ENCODE data around the gene FNDC3B.

The FNDC3B gene

DNA sequence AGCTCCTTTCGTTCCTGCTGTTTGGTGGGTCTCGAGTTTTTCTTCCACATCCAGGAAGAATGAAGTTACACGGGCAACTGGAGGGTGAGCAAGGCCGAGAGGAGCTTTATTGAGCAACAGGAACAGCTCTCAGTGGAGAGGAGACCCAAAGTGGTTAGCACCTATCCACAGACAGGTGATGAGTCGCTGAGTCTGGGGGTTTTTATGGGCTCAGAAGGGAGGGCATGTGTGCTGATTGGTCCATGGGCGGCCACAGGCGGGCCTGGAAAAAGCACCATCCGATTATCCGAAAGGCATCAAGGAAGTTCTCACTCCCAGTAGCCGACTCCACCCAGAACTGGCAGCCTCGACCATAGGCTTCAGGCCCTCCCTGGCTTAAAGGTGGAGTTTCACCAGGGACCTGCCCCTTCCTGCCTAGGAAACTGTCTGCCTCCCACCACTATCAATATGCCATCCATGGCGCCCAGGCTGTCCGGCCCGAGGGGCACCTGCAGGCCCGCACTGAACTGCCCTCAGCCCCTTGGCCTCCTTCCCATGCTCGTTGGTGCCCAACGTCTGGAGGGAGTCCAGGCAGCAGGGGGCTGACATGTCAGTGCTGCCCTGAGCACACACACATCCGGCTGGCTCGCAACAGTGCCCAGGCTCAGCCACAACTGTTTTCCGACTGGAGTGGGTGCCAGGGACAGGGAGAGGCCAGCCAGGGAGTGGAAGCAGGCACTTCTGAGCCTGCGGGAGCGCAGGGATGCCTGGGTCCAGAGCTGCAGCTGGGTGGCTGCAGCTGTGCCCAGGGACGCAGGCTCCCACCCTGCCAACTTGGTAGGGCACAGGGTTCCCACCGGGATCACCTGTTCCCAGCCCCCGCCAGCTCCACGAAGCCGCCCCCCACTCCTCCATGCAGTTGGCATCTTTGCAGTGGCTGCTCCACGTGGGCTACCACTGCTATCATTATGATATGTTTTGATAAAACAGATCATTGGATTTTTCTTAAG lies 170.2 kb downstream of the FNDC3B start:
- DNase-seq = peak in 14 of 51 donors; percentile 4 to 54 (median 13)

DNA sequence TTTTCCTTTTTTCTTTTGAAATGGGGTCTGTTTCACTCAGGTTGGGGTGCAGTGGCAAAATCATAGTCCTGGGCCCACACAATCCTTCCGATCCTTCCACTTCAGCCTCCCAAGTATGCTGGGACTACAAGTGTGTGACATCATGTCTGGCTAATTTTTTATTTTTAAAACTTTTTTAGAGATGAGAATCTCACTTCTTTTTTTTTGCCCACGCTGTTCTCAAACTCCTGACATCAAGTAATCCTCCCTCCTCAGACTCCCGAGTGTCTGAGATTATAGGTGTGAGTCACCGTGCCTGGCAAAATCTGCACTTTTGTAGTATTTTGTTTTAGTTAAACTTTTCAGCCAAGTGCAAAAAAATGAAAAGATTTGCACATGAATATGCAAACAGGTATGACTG lies 171.0 kb downstream of the FNDC3B start:
- no peak for DNase-seq

DNA sequence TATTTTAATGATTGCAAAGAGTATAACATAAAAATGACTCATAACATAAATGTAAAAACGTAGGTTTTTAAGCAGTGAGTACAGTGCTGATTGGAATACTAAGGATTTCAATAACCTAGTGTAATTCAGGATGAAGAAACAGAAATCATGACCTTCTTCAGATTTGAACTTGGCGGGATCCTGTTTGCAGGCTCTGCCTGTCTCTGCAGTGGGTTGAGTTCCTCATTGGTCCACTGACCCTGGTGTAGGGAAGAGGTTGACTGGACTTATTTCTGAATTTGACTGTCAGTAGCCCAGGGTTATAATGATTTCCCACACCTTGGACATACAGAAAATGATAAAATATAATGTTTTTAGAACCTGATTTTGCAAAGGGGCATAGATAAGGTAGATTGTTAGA lies 171.7 kb downstream of the FNDC3B start:
- no peak for DNase-seq

DNA sequence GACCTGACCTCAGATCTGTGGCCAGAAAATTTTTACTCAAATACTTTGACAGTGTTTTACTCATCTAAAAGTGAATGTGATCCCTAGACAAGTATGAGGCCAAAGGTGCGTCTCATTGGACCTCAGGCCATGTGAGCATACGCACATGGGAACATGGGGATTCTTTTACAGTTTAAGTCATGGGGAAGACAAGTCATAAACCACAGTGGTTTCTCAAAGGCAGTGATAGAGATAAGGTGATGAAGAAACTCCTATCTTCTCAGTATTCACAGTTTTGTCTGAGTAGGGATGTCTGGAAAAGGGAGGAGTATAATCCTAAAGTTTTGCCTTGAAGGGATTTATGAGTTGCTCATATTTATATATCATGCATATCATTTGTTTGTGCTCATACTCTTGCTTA lies 173.8 kb downstream of the FNDC3B start:
- DNase-seq = no peak

DNA sequence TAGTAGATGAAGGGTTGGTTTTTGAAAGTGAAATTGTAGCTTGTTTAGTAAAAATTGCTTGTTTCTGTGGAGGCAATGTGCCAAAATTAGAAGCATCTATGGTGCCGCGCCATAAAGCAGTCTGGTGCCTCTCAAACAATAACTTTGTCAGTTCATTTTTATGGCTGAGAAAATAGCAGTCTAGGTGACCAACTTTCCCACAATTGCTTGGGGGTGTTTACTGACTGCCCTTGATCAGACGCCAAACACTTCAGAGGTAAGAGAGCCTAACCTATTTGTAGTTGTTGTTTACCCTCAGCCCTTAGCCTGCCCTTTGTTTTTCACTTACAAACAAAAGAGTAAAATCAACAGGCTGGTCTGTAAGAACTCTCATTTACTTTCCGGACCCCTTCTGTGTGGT lies 174.5 kb downstream of the FNDC3B start:
- no peak for DNase-seq

DNA sequence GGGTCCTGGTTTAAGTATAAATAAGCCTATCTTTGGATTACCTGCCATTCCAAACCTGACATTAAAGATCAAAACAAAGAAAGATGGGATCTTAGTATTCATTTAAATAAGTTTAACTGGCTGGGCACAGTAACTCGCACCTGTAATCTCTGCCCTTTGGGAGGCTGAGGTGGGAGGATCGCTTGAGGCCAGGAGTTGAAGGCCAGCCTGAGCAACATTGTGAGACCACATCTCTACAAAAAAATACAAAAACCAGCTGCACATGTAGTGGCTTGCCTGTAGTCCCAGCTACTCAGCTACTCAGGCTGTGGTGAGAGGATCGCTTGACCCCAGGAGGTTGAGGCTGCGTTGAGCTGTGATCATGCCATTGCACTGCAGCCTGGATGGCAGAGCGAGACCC lies 176.9 kb downstream of the FNDC3B start:
- DNase-seq = no peak

DNA sequence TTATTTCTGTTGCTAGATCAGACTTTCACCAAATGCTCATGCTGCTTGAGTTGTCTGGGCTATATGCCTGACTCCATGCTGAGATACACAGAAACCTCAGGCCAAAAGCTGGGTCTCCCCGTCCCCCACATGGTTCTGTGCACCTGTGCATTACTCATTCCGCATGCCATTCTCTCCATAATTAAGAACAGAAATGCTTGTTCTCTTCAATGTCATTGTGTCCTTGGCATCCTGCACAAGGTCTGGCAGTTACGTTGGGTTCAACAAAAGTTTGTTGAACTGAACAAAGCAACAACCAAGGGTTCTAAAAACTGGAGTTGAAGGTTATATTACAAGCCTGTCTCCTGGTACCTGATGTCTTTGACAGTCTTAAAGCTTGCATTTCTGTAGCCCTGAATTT lies 177.5 kb downstream of the FNDC3B start:
- DNase-seq = no peak

DNA sequence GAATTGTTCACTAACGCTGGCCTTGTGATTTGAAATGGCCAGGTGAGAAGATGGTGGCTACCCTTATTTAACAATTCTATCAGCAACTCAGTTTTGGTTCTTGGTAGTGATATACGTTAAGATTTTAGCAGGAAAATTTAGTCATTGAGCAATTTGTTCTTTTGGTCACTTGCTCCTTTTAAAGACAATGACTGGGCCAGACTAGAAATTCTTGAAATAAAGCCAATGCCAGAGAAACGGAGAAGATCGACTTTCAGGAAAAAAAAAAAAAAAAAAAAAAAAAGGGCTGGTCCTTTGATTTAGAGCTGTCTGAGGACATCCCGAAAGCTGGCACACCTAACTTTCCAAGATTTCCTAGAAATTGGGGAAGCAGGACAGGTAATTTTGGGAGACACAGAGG lies 178.5 kb downstream of the FNDC3B start:
- DNase-seq = no peak

DNA sequence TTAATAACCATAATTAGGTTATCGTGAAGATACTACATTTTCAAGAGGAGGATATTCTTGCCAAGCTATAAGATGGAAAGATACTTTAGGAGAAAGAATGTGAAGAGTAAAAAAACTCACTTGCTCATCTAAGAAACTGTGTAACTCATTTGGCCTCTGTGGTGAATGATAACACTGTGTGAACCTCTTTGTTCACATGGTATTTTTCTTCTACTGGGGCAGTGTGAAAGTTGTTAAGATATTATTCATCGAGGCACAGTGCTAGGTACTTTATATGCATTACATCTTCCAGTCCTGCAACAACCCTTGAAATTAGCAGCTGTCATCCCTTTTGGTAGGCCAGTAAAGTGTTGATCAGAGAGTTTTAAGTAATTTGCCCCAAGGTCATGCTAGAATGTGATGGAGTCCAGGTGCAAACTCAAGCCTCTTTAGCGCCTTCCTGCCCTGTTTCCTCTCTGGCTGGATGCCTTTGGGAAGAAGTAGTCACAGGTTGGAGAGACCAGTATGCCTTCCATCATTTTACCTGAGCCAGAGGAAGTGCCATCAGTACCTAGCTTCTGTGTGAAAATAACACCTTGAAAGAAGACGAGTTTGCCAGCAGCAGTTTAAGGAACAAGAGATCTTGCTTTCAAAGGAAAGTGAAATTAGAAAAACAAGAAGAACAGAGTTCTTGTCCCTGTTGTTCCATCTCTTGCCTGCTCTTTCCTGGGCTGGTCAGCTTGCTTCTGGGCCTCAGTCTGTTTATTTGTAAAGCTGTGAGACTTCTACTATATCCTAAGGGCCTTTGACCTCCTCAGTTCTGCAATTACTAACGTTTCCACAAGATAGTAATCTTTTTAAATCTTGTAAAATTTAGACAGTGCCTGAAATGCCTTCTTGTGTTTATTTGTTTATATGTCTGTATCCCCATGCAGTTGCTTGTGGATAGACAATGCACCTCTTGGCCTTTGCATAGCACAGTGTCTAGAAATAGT lies 179.3 kb downstream of the FNDC3B start:
- no peak for DNase-seq

DNA sequence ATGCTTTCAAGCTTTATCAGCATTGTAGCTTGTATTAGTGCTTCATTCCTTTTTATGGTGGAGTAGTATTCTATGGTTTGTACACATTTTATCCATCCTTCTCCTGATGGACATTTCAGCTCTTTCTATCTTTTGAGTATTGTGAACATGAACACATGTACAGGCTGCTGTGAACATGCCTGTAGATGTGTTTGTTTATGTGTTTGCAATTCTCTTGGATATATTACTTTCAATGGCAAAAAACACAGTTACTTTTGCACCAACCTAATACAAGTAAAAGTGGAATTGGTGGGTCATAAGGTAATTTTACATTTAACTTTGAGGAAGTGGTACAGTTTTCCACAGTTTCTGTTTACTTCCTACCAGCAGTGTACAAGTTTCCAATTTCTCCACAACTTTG lies 180.4 kb downstream of the FNDC3B start:
- no peak for DNase-seq

DNA sequence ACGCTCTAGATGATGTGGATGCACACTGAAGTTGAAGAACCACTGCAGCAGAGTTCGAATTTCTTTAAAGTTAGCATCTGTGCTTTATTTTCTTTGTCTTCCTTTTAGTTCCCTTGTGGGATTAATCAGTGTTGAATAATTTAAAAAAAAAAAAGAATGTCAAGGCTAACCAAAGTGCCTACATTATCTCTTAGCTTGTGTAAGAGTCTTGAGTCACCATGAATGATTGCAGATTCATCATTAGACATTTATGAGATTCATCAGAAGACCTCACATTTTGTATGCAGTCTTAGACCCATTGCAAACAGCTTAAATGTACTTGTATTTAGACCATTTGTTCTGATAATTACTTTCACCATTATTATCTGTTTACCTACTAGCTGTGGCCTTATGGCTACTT lies 182.2 kb downstream of the FNDC3B start:
- DNase-seq = no peak

DNA sequence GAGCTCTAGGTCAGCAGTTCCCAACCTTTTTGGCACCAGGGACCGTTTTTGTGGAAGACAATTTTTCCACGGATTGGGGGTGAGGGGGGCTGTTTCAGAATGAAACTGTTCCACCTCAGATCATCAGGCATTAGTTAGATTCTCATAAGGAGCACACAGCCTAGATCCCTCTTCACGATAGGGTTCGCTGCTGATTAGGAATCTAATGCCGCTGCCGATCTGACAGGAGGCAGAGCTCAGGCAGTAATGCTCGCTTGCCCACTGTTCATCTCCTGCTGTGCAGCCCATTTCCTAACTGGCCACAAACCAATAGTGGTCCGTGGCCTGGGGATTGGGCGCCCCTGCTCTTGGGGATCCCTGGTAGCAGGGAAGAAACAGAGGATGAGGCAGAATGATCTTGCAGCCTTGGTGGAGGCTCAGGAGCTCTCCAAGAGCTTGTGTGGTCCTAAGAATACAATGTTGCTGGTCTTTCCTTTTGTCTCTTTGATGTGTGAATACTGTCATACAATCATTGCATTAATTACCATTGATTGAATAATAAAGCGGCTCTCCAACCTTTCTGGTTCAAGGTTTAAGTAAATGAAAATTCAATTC lies 183.2 kb downstream of the FNDC3B start:
- DNase-seq = no peak

DNA sequence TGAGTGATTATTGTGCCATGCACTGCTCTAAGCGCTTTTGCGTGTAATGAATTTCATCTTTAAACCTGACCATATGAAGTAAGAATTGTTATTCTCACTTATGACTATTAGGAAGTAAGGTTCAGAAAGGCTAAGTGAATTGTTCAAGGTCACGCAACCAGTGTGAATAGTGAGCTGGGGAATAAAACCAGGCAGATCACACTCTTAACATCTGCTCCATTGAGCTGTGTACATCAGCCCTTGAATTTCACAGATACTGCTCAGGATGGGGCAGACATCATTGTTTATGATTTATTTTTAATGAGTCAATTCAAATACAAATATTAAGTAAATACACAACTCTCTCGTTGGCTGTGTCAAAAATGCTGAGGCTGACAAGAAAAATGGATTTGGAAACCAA lies 184.5 kb downstream of the FNDC3B start:
- no peak for DNase-seq

DNA sequence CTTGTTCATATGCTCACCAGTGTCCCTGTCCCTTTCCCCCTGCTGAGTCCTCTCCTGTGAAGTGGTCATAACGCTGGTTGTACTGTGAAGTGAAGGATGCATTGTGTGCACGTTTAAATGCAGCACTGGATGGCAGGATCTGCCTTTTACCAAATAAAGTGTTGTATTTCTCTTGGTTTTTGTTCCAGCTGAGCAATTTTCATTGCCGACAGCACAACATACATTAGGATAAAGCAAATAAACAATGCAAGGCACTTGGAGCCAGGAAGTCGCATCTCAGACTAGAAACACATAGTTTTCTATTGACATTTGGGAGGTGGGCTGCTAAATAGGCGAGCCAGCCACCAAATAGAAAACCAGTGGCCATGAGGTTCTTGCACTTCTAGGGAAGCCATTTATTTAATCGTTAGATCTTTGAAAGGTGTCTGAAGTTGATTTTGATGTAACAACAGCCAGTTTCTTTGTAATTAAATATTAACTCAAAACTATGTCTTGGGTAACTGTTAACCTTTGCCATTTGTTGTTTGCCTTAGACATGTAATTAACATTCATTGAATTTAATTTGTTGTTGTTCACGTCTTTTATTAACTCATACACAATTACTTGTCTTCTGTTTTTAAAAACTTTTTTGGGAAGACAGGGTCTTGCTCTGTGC lies 185.3 kb downstream of the FNDC3B start:
- no peak for DNase-seq

DNA sequence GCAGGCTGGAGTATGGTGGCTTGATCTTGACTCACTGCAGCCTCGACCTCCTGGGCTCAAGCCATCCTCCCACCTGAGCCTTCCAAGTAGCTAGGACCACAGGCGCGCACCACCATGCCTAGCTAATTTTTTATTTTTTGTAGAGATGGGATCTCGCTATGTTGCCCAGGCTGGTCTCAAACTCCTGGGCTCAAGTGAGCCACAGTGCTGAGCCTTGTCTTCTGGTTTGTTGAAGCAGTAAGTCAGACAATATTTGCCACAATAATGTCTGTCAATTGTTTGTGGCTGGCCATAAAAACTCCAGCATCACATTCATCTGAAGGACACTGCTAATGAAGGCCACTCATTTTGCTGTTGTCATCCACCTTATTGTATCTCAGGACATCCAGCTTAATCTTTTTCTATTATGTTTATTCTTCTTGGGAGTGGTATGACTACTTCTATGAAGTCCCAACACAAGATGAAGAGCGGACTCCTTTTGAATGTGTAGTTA lies 185.9 kb downstream of the FNDC3B start:
- no peak for DNase-seq

DNA sequence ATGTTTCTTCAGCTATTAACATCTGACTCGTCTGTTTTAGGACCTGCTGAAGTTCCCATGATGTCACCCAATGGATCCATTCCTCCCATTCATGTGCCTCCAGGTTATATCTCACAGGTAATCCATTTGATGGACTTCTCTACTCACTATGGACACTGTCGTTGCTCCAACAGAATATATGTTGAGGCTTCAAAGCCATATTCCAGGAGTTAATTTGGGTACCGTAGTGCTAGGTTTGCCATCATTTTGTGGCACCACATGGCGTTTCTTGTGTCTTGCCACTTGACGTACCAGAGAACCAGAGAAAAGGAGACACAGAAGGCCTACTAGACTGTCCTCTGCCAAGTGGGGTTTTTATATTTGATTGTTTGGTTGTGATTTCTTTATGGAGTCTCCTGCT lies 187.5 kb downstream of the FNDC3B start:
- no peak for DNase-seq

DNA sequence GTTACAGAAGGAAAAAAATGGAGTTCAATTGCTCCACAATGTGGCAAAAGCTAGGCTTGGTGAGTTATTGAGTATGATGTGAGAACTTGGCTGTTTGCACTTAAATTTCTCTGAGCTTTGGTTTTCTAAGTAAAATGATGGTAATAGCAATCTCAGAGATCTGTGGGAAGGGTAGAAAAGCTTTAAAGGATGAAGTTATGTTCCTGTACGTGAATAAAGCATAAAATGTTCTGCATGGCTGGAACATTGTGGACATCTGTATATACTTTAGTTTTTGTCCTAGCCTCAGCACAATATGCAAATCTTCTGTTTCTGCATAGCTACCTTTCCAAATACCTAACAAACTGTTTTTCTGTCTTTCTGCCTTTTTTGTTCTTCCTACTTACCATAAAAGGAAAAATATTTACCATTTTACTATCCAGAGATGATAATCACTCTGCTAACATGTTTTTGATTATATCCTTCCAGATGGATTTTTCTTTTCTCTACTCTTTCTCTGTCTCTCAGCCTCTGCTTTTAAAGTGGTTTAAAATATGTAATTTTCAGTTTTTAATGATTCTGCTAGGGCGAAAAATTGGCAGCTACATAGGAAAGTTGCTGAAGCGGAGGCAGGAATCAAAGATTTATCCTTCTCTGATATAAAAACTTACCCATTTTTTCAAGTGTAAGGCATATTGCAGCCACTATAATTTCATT lies 188.1 kb downstream of the FNDC3B start:
- DNase-seq = no peak

DNA sequence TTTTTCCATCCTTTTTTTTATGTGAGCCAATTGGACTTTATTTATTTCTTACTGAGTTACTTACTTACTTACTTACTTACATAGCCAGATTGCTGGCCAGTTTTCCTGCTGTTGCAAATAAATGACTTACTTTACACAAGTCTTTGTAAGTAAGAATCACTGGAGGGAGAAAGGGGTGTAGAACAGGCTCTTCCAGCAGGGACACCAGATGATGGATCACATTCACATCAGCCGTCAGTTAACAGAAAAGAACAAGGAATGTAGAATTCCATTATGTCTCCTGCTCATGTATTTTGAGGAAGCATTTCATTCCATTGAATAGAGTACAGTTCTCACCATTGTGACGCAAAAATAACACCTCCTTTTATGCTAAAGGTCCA lies 188.6 kb downstream of the FNDC3B start:
- DNase-seq = no peak

DNA sequence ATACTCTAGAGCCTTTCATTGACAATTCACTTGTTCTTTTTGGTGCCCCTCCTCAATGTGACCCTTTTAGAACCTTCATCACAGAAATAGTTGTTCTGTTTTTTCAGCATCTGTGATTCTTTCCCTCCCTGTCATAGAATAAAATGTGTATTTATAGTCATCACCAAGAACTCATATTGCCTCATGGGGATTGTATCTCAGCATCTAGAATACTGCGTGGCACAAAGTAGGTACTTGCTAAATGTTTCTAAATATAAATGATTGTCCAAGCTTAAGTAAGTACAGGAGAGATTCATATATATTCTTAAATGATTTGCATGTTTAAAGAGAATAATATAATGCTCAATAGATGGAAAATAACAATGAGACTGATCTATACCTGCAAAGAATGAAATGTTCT lies 190.1 kb downstream of the FNDC3B start:
- no peak for DNase-seq

DNA sequence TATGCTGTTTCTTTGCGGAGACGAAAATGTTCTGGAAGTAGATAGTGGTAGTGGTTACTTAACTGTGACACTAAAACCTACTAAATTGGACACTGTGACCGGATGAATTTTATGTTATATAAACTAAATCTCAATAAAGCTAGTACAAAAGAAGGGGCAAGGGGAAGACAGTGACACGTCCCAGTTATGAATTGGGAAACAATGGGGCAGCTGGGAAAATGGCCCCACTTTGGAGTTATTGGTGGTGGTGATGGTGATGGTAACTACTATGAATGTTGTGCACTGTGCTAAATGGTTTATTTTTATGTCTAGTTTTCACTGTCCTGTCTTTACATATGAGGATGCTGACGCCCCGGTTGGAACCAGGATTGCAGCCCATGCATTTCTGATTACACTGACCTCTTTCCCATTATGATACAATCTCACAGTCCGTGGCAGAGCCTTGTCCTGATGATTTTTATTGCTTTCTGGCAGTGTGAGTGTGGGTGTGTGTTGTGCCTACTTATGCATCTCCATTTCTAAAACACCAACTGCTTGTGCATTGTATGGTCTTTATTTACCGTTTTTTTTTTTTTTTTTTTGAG lies 192.0 kb downstream of the FNDC3B start:
- no peak for DNase-seq
